NCI-H748 (cell line): ENCODE data around the gene TMEM63B.
A peak's percentile ranks its signal among the peaks of the same experiment; 100 is the strongest.
"Not testable (repeated sequence)": the region's sequence is repeated elsewhere in the genome, so short reads cannot be mapped to it uniquely, and the experiment has no call there.

Experiments used
- DNase-seq: peaks from one replicate; lab custom pipeline; 2025; ENCODE audit not compliant: unreplicated experiment; lab: John Stamatoyannopoulos, UW

TMEM63B gene

DNA sequence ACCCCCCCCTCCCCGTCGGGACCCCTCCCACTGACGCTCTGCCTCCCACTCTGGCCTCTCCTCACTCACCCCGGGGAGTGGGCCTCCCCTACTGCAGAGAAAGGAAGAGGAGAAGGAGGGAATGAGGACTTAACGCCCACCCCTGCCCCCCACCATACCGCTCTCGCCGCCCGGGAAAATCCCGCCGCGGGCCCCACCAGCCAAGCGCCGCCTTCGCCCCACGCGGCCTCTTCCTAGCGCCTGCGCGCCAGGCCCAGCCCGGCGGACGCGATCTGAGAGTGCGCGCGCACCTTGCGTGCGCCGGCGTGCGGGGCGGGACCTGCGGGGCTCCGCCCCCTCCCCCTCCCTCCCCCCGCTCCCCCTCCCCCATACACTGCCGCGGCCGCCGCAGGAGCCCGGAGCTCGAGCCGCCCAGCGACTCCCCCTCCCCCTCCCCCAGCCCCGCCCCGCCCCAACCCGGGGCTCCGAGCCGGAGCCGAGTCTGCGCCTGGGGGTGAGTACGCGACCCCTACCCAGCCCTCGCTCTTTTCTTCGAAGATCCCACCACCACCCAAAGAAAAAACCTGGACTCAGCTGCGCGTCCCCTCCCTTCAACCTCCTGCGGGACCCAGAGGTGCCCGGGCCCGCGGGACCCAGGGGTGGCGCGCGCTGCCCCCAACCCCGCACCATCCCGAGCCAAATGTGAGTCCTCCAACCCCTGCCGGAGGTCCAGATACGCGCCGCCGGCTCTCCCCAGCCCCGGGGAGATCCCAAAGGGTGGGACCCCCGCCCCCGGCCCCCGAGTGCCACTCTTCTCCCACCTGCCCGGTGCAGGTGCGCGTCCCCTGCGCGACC lies at the start of gene TMEM63B, which contains the start of gene MRPL14:
Gene TMEM63B (plus strand): TSS at position 369 of the 834 bp plus-strand sequence. CDS start 7,031 bp downstream, outside the sequence.
Gene MRPL14 (minus strand): TSS at position 267 of the 834 bp plus-strand sequence. CDS start 10,841 bp downstream, outside the sequence.
- peak; percentile 91 for DNase-seq

- DNase-seq, result no peak
These were observed 49.0 kb upstream of the TMEM63B start for GRCh38 chr6:44078219-44078826.

GRCh38 chr6:44078827-44079671 lies 48.3 kb upstream of the TMEM63B start:
- no peak for DNase-seq

DNA sequence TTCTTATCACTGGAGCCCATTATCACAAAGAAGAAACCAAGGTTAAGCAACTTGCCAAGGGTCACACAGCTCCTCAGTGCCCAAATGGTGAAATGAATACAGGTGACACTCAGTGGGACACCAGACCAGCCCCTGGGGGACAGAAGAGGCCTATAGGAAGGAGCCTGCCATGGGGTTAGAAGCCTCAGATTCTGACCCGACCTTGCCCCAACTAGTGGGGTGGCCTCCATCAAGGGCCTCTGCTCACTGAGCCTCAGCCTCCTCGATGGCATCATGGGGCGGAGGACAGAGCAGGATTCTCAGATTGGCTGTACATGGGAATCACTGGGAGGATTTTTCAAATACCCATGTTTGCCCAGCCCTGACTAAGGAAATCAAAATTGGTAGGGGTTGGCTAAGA lies 47.7 kb upstream of the TMEM63B start:
- no peak for DNase-seq

- no peak for DNase-seq
These were observed 46.5 kb upstream of the TMEM63B start for GRCh38 chr6:44080561-44081521.

DNA sequence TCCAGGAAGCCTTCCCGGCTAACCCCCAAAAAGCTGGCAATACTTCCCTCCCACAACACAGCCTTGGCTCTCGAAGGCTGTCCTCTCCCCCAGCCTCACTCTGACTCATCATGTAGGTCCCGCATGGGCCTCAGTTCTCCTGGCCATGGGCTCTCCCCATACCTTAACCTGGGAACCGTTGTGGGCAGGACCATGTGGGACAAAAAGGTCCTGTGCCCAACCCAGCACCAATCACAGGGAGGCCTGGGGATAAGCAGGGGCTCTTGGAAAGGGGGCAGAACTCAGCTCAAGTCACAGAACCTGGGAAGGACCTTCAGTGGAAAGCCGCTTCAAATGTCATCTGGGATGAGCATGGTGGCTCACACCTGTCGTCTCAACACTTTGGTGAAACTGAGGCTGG lies 45.6 kb upstream of the TMEM63B start:
- no peak for DNase-seq

DNA sequence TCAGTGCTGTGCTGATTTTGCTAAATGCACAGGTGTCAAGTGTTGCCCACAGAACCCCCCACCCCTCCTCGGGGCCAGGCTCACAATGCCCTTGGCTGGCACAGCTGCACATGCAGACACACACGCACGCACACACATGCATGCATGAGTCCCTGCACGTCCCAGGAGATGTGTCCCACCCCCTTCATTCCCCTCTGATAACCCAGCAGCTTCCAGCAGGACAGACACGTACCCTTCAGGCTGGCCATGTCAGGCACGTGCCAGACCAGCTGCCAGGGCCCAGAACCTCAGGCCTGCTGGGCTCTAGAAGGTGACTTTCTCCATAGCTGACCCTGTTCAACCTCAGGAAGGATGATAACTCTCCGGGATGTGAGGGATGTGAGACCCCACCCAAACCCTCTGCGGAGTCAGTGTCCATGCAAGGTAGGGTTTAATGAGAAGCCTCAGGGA lies 44.5 kb upstream of the TMEM63B start:
- no peak for DNase-seq

GRCh38 chr6:44084231-44085014 lies 42.9 kb upstream of the TMEM63B start:
- no peak for DNase-seq

DNA sequence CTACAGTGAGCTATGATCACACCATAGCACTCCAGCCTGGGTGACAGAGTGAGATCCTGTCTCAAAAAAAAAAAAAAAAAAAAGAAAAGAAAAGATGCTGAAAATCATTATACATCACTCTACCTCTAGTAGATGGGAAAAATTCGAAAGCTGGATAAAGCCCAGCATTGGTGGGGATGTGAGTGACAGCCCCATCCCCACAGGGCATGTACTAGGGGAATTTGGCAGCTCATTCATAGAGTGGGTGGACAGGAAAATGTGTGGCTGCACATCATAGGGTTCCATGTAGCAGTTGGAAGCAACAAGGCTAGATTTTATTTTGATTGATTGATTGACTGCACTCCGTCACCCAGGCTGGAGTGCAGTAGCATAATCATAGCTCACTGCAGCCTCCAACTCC lies 42.1 kb upstream of the TMEM63B start:
- DNase-seq, result no peak

DNA sequence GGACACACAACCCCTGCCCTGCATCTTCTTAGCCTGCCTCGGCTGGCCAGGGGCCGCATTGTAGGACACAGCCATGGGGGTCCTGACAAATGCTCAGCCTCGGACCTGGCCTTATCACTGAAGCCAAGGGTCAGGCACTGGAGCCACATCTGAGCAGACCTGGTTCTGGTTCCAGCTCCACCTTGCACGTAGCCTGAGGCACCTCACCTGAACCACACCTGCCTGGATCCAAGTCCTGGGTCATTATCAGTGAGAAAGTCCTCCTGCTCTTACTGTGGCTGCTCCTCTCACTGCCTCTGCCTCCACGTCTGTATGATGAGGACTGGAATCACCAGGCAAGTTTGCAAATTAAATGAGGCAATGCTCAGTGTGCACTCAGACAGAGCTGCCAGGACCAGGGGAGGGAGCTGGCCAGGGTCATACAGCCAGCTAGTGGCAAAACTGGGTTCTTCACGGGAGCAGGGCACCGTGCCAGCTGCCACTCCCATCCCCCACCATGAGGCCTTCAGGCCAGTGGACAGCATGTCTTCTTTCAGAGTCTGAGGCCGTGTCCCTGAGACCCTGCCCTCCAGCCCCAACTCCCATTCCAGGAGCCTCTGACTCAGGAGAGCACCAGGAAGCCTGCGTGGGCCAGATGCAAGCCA lies 40.3 kb upstream of the TMEM63B start:
- peak; percentile 36 for DNase-seq

GRCh38 chr6:44087623-44088022 lies 39.7 kb upstream of the TMEM63B start:
- no peak for DNase-seq

DNA sequence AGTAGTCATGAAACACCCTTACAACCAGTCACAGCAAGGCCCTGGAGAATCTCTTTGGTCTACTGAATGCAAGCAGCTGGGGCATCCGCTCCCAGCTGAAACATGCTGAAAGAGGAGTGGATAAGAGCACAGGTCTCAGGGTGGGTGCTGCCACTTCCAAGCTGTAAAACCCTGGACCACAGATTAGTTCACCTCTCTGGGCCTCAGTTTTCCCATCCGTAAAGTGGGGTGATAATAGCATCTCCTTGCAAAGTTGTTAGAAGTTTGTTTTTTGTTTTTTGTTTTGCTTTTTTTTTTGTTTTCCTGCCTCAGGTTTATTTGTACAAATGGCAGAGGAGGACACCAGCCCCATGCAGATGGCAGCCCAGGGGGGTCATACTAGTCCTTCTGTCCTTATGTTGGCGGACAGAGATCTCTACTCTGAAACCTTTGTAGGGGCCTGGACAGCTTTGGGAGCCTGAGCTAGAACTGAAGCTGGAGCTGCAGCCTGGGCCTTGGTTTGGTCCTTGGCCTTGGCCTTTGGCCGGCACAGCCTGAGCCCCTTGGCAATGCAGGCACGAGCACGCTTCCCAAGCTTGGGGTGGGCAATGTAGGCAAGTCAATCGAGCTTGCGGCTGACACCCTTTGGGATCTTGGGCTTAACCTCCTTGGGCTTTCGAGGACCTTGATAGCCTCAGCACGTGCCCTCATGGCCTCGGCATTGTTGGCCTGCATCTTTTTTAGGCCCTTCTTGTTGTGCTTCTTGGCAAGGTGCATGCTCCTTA lies 38.3 kb upstream of the TMEM63B start:
- no peak for DNase-seq

GRCh38 chr6:44090465-44090864 lies 36.9 kb upstream of the TMEM63B start:
- no peak for DNase-seq

GRCh38 chr6:44091356-44091755 lies 36.0 kb upstream of the TMEM63B start:
- DNase-seq, result not testable (repeated sequence)

- DNase-seq, result no peak
These were observed 35.1 kb upstream of the TMEM63B start for GRCh38 chr6:44091981-44092884.

DNA sequence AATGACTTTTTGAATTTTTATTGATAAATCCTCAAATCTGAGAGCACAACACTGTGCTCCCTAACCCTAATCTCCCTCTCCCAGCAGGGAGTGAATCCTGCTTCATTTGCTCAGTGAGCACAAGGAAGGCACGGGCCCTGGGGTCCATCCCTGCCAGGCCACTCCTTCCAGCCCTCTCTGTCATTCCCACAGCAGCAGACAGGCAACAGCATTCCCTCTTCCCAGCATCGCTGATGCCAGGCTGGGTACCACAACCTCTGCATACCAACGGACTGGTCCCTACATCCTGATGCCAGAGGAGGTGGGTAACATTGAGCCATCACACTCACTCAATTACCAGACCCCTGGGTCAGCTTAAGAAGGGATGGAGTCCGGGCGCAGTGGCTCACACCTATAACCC lies 34.3 kb upstream of the TMEM63B start:
- DNase-seq, result no peak

DNA sequence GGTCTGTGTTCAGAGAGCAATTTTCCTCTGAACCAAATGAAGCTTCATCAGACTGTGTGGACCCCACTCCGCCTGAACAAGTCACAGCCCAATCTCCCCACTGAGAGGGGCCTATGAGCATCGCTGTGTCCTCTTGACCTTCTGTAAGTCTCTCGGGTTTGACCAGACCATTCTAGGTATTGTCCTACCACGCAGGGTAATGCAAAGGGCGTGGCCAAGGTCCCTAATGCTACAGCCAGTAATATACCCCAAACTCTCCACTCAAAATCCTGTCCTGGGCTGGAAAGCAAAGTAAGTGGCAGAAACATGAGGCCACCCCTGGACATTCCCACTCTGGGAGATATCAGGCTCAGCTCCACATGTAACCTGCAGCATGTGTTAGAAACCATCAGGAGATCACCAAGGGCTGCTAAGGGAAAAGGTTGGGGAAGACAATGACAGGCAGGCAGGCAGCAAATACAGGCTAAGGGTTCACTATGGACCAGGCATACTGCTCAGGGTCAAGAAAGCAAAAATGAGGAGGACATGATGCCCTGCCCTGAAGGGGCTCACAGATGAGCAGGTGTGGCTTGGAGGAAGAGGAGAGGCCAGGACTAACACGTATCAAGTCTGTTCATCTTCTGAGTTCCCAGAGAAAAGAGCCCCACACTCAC lies 33.5 kb upstream of the TMEM63B start:
- DNase-seq, result no peak
